Osteocyte (in vitro differentiated cells): ENCODE results near the gene PRSS1. TPM values are rescaled to one million over a fixed set of nuclear protein-coding genes. Genes with fewer than 3 reads are reported as not detected.

Experiments used
- DNase-seq: peaks from one replicate; pipeline ENCODE4 v3.0.0; 2021; ENCODE audit warnings: mixed read lengths; ENCODE audit not compliant: unreplicated experiment; ENCODE audit errors: extremely low spot score
- H3K27ac Mint-ChIP-seq: one replicate; pipeline ENCODE4 v1.8.0; 2021; ENCODE audit warnings: mild to moderate bottlenecking, mixed read lengths; ENCODE audit not compliant: unreplicated experiment
- H3K27me3 Mint-ChIP-seq: one replicate; pipeline ENCODE4 v1.8.0; 2021; ENCODE audit warnings: mixed read lengths; ENCODE audit not compliant: unreplicated experiment
- H3K36me3 Mint-ChIP-seq: one replicate; pipeline ENCODE4 v1.8.0; 2021; ENCODE audit warnings: mixed read lengths; ENCODE audit not compliant: unreplicated experiment
- H3K4me1 Mint-ChIP-seq: one replicate; pipeline ENCODE4 v1.8.0; 2021; ENCODE audit warnings: mixed read lengths; ENCODE audit not compliant: unreplicated experiment
- H3K4me3 Mint-ChIP-seq: one replicate; pipeline ENCODE4 v1.8.0; 2021; ENCODE audit warnings: mild to moderate bottlenecking, moderate library complexity, mixed read lengths; ENCODE audit not compliant: unreplicated experiment
- H3K9me3 Mint-ChIP-seq: one replicate; pipeline ENCODE4 v1.8.0; 2021; ENCODE audit warnings: mixed read lengths; ENCODE audit not compliant: unreplicated experiment
- CTCF ChIP-seq: fragments of 200-600 bp; sonication (generic); IDR thresholded peaks from 2 replicates; pipeline ENCODE4 v1.5.0; 2021; ENCODE audit warnings: antibody characterized with exemption, mild to moderate bottlenecking, moderate library complexity
- total RNA-seq: library from RNA; stranded (reverse); gene quantifications from 2 replicates; pipeline ENCODE4 v1.2.1, GENCODE V29; 2021

Gene PRSS1
- total RNA-seq, 1 donor from 2014 or later = not detected

GRCh38 chr7:142718313-142718712 lies 31.0 kb upstream of the PRSS1 start:
- Mint-ChIP-seq H3K27me3 (peaks cover 13% of the 10 kb centered on the region), H3K9me3 (no peaks in the 10 kb centered on the region), H3K27ac (no peak overlapping the region), H3K4me3 (no peak overlapping the region), H3K4me1 (no peaks in the 10 kb centered on the region), H3K36me3 (no peaks in the 10 kb centered on the region)
- no peak for DNase-seq
- no peak for TF ChIP-seq CTCF

GRCh38 chr7:142720172-142720773 lies 29.0 kb upstream of the PRSS1 start:
- Mint-ChIP-seq H3K27ac (no peak overlapping the region), H3K4me1 (no peaks in the 10 kb centered on the region), H3K9me3 (no peaks in the 10 kb centered on the region), H3K27me3 (peaks cover 13% of the 10 kb centered on the region), H3K4me3 (no peak overlapping the region), H3K36me3 (no peaks in the 10 kb centered on the region)
- no peak for DNase-seq
- no peak for TF ChIP-seq CTCF

GRCh38 chr7:142720986-142721385 lies 28.3 kb upstream of the PRSS1 start:
- H3K9me3 Mint-ChIP-seq = no peaks in the 10 kb centered on the region
- no peak for DNase-seq
- H3K27ac Mint-ChIP-seq = no peak overlapping the region
- H3K27me3 Mint-ChIP-seq = peaks cover 13% of the 10 kb centered on the region
- no peak overlapping the region for H3K4me3 Mint-ChIP-seq
- H3K36me3 Mint-ChIP-seq = no peaks in the 10 kb centered on the region
- no peak for TF ChIP-seq CTCF
- H3K4me1 Mint-ChIP-seq = no peaks in the 10 kb centered on the region

- no peaks in the 10 kb centered on the region for H3K4me1 Mint-ChIP-seq
- H3K27ac Mint-ChIP-seq = no peak overlapping the region
- DNase-seq = no peak
- no peaks in the 10 kb centered on the region for H3K9me3 Mint-ChIP-seq
- peaks cover 6% of the 10 kb centered on the region for H3K27me3 Mint-ChIP-seq
- H3K4me3 Mint-ChIP-seq = no peak overlapping the region
- no peaks in the 10 kb centered on the region for H3K36me3 Mint-ChIP-seq
- no peak for TF ChIP-seq CTCF
Measured at GRCh38 chr7:142722248-142722794, 27.0 kb upstream of the PRSS1 start.

- H3K9me3 Mint-ChIP-seq = no peaks in the 10 kb centered on the region
- H3K4me1 Mint-ChIP-seq = no peaks in the 10 kb centered on the region
- H3K36me3 Mint-ChIP-seq = no peaks in the 10 kb centered on the region
- H3K4me3 Mint-ChIP-seq = no peak overlapping the region
- H3K27me3 Mint-ChIP-seq = peaks cover 22% of the 10 kb centered on the region
- no peak for DNase-seq
- no peak for TF ChIP-seq CTCF
- H3K27ac Mint-ChIP-seq = no peak overlapping the region
Measured at GRCh38 chr7:142733271-142733670, 16.0 kb upstream of the PRSS1 start.
